Fibroblast of lung (primary cell): ENCODE measurements around the gene BMP7. TPM values are rescaled to one million over a fixed set of nuclear protein-coding genes. Genes with fewer than 3 reads are reported as not detected.

Source experiments
- DNase-seq, 2 donors: peaks; one replicate each; pipeline versions ENCODE4 v3.0.0 to v3.0.0-alpha.2; 2010; ENCODE audit warnings: low read depth in 2 of 2
- H2AFZ ChIP-seq: 2 replicates; pipeline ENCODE4 v1.5.1; 2012; ENCODE audit warnings: low read length, control low read depth, inconsistent platforms
- H3K27ac ChIP-seq: 2 replicates; pipeline ENCODE4 v1.5.1; 2011; ENCODE audit warnings: low read length, control low read depth; ENCODE audit not compliant: insufficient read depth
- H3K27me3 ChIP-seq: 2 replicates; pipeline ENCODE4 v1.5.1; 2011; ENCODE audit warnings: mild to moderate bottlenecking, low read length; ENCODE audit not compliant: control insufficient read depth, insufficient read depth
- H3K36me3 ChIP-seq: 2 replicates; pipeline ENCODE4 v1.5.1; 2011; ENCODE audit warnings: low read length; ENCODE audit not compliant: control insufficient read depth, insufficient read depth
- H3K4me1 ChIP-seq: 2 replicates; pipeline ENCODE4 v1.5.1; 2011; ENCODE audit warnings: low read length; ENCODE audit not compliant: control insufficient read depth, insufficient read depth; ENCODE audit errors: extremely low read depth
- H3K4me2 ChIP-seq: 2 replicates; pipeline ENCODE4 v1.5.1; 2011; ENCODE audit warnings: low read length, control low read depth; ENCODE audit not compliant: insufficient read depth; ENCODE audit errors: extremely low read depth
- H3K4me3 ChIP-seq, 4 experiments: fragments of 200-600 bp in 1 of 4; sonication (generic) in 1 of 4; replicated peaks in 1 of 4; 2 replicates each; pipeline ENCODE4 v1.5.1; 2011 to 2016; ENCODE audit warnings: low read length in 4 of 4, low read depth in 3 of 4, mild to moderate bottlenecking in 3 of 4, control low read depth in 2 of 4, inconsistent platforms in 1 of 4, mixed read lengths in 1 of 4; ENCODE audit not compliant: insufficient read depth in 1 of 4; ENCODE audit errors: control extremely low read depth in 1 of 4
- H3K79me2 ChIP-seq: 2 replicates; pipeline ENCODE4 v1.5.1; 2012; ENCODE audit warnings: mild to moderate bottlenecking, low read length, inconsistent platforms; ENCODE audit not compliant: control insufficient read depth, insufficient read depth
- H3K9ac ChIP-seq: 2 replicates; pipeline ENCODE4 v1.5.1; 2011; ENCODE audit warnings: mild to moderate bottlenecking, low read length, control low read depth; ENCODE audit not compliant: insufficient read depth
- H3K9me3 ChIP-seq: 2 replicates; pipeline ENCODE4 v1.5.1; 2012; ENCODE audit warnings: low read depth, low read length; ENCODE audit not compliant: control insufficient read depth, insufficient read depth
- H4K20me1 ChIP-seq: 2 replicates; pipeline ENCODE4 v1.5.1; 2011; ENCODE audit warnings: low read length; ENCODE audit not compliant: control insufficient read depth, insufficient read depth; ENCODE audit errors: extremely low read depth
- EZH2 ChIP-seq: IDR thresholded peaks from 2 replicates; pipeline ENCODE4 v1.5.1; 2012; ENCODE audit warnings: low read length, control low read depth, mild to moderate bottlenecking; ENCODE audit errors: missing control alignments
- polyA plus RNA-seq, 2 donors: library from polyadenylated mRNA; depleted of rRNA in 1 of 2; stranded (reverse) in 1 of 2; unstranded in 1 of 2; fragments of >200 nt; gene quantifications; 2 replicates each; pipeline ENCODE4 v1.2.1, GENCODE V29; 2011 to 2012; ENCODE audit warnings: missing spikeins in 1 of 2
- total RNA-seq: library from RNA; depleted of rRNA; stranded (reverse); fragments of >200 nt; gene quantifications from 2 replicates; pipeline ENCODE4 v1.2.1, GENCODE V29; 2014
- TF ChIP-seq, protein P1 (sequence below), 2 donors: IDR thresholded peaks in 1 of 2; conservative IDR thresholded peaks in 1 of 2; 1 replicate in 1 of 2; 2 replicates in 1 of 2; pipeline ENCODE4 v1.5.1; 2011 to 2012; ENCODE audit warnings: low read length in 2 of 2, control low read depth in 1 of 2, inconsistent platforms in 1 of 2, low read depth in 1 of 2, mild to moderate bottlenecking in 1 of 2

Gene BMP7
- total and polyA plus RNA-seq, 2 donors (not counting 1 experiment from before 2014, with no cell fraction given), result not detected

DNA sequence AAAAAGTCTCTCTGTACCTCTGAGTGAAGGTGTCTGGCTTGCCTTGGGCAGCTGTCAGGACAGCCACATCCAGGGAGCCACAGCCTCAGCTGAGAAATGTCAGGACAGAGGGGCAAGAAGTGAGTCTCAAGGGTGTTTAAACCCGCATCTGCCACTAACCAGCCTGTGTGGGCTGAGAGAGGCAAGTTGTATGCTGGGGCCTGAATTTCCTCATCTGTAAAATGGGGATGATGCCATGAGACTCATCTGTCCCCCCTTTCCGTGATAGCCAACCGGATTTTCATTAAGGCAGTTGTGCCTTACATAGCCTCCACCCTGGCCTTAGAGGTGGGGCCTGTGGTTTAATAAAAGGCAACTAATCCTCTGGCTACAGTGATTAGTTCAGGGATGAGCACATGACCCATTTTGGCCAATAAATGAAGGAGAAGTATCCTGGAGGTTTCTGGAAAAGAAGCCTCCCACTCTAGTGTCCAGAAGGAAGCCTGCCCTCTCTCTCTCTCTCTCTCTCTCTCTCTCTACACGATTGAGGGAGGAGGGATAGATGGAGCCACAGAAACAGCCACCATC lies 79.3 kb downstream of the BMP7 start:
- H3K9ac ChIP-seq, result no peak overlapping the region
- no peak overlapping the region for H3K4me2 ChIP-seq
- no peak overlapping the region for H2AFZ ChIP-seq
- no peak for DNase-seq
- H4K20me1 ChIP-seq, result no peaks in the 10 kb centered on the region
- no peak overlapping the region for H3K27ac ChIP-seq
- no peak for TF ChIP-seq EZH2
- TF ChIP-seq, protein P1, sequence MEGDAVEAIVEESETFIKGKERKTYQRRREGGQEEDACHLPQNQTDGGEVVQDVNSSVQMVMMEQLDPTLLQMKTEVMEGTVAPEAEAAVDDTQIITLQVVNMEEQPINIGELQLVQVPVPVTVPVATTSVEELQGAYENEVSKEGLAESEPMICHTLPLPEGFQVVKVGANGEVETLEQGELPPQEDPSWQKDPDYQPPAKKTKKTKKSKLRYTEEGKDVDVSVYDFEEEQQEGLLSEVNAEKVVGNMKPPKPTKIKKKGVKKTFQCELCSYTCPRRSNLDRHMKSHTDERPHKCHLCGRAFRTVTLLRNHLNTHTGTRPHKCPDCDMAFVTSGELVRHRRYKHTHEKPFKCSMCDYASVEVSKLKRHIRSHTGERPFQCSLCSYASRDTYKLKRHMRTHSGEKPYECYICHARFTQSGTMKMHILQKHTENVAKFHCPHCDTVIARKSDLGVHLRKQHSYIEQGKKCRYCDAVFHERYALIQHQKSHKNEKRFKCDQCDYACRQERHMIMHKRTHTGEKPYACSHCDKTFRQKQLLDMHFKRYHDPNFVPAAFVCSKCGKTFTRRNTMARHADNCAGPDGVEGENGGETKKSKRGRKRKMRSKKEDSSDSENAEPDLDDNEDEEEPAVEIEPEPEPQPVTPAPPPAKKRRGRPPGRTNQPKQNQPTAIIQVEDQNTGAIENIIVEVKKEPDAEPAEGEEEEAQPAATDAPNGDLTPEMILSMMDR (conservative IDR thresholded peaks at IDR 0.05 in 1 of 2, IDR thresholded peaks at IDR 0.05 in 1 of 2; ENCODE audit: low read depth in 1 of 2, low read length in 2 of 2), result no peak
- H3K4me3 ChIP-seq, result no peak overlapping the region
- no peaks in the 10 kb centered on the region for H3K36me3 ChIP-seq
- H3K27me3 ChIP-seq, result no peaks in the 10 kb centered on the region
- H3K9me3 ChIP-seq, result no peaks in the 10 kb centered on the region
- no peaks in the 10 kb centered on the region for H3K79me2 ChIP-seq
- H3K4me1 ChIP-seq, result no peaks in the 10 kb centered on the region

- no peaks in the 10 kb centered on the region for H3K79me2 ChIP-seq
- H3K4me2 ChIP-seq, result no peak overlapping the region
- H3K4me1 ChIP-seq, result no peaks in the 10 kb centered on the region
- no peak overlapping the region for H3K9ac ChIP-seq
- no peak overlapping the region for H2AFZ ChIP-seq
- no peaks in the 10 kb centered on the region for H3K36me3 ChIP-seq
- no peak overlapping the region for H3K27ac ChIP-seq
- no peaks in the 10 kb centered on the region for H4K20me1 ChIP-seq
- DNase-seq, result no peak
- no peaks in the 10 kb centered on the region for H3K9me3 ChIP-seq
- TF ChIP-seq, protein P1 (conservative IDR thresholded peaks at IDR 0.05 in 1 of 2, IDR thresholded peaks at IDR 0.05 in 1 of 2; ENCODE audit: low read depth in 1 of 2, low read length in 2 of 2), result no peak
- no peak for TF ChIP-seq EZH2
- no peaks in the 10 kb centered on the region for H3K27me3 ChIP-seq
- no peak overlapping the region for H3K4me3 ChIP-seq
Measured at GRCh38 chr20:57186192-57186591, 80.2 kb downstream of the BMP7 start.

- no peak overlapping the region for H3K27ac ChIP-seq
- TF ChIP-seq, protein P1 (conservative IDR thresholded peaks at IDR 0.05 in 1 of 2, IDR thresholded peaks at IDR 0.05 in 1 of 2; ENCODE audit: low read depth in 1 of 2, low read length in 2 of 2), result no peak
- TF ChIP-seq EZH2, result no peak
- no peak overlapping the region for H3K4me2 ChIP-seq
- H3K4me1 ChIP-seq, result no peaks in the 10 kb centered on the region
- H4K20me1 ChIP-seq, result no peaks in the 10 kb centered on the region
- no peaks in the 10 kb centered on the region for H3K9me3 ChIP-seq
- H3K79me2 ChIP-seq, result no peaks in the 10 kb centered on the region
- no peak overlapping the region for H2AFZ ChIP-seq
- H3K4me3 ChIP-seq, result no peak overlapping the region
- no peaks in the 10 kb centered on the region for H3K27me3 ChIP-seq
- no peak overlapping the region for H3K9ac ChIP-seq
- no peak for DNase-seq
- no peaks in the 10 kb centered on the region for H3K36me3 ChIP-seq
Measured at GRCh38 chr20:57185188-57185743, 81.2 kb downstream of the BMP7 start.
